ENCODE measurements around the gene NDUFB8.

DNA sequence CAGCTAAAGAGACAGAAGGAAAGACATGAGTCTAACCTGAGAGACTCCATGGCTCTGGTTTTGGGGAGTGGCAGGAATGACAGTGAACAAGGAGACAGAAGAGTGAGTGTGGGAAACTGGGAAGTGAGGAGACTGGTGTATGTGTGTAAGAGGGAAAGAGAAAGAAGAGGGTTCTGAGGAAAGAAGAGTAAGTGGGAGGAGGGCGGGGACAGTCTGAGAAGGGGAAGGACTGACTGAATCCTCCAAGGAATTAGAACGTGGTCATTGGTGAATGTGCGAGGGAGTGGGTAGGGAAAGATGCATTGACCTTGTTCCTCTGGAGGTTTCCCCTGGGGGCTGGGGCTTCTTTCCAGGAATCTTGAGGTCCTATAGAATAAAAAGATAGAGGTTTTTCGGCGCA is 40.3 kb downstream of the NDUFB8 start:
- TF ChIP-seq, protein P1, sequence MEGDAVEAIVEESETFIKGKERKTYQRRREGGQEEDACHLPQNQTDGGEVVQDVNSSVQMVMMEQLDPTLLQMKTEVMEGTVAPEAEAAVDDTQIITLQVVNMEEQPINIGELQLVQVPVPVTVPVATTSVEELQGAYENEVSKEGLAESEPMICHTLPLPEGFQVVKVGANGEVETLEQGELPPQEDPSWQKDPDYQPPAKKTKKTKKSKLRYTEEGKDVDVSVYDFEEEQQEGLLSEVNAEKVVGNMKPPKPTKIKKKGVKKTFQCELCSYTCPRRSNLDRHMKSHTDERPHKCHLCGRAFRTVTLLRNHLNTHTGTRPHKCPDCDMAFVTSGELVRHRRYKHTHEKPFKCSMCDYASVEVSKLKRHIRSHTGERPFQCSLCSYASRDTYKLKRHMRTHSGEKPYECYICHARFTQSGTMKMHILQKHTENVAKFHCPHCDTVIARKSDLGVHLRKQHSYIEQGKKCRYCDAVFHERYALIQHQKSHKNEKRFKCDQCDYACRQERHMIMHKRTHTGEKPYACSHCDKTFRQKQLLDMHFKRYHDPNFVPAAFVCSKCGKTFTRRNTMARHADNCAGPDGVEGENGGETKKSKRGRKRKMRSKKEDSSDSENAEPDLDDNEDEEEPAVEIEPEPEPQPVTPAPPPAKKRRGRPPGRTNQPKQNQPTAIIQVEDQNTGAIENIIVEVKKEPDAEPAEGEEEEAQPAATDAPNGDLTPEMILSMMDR (IDR thresholded peaks at IDR 0.05) = no peak
- TF ChIP-seq EZH2 (IDR thresholded peaks at IDR 0.05; ENCODE audit: borderline replicate concordance, insufficient read depth, low read depth, low read length, poor library complexity, severe bottlenecking) = no peak
